Ovary (tissue), 9 donors: ENCODE results near the gene SORBS1. TPM values are rescaled to one million over a fixed set of nuclear protein-coding genes. Genes with fewer than 3 reads are reported as not detected.

Source experiments
- DNase-seq, 5 donors: peaks; one replicate each; pipeline ENCODE4 v3.0.0-alpha.2; 2019 to 2020
- H3K27ac ChIP-seq, 2 donors: fragments of 200-600 bp; one replicate each; pipeline versions ENCODE4 v1.5.1 to v1.8.0; 2019 to 2022
- H3K27me3 ChIP-seq: fragments of 200-600 bp; one replicate; pipeline ENCODE4 v1.8.0; 2022
- H3K36me3 ChIP-seq: fragments of 200-600 bp; sonication (generic); one replicate; pipeline ENCODE4 v1.5.1; 2019
- H3K4me1 ChIP-seq: one replicate; pipeline ENCODE4 v1.8.1; 2013; ENCODE audit warnings: mild to moderate bottlenecking, moderate library complexity; ENCODE audit not compliant: insufficient read depth
- H3K4me3 ChIP-seq: fragments of 200-600 bp; sonication (generic); one replicate; pipeline ENCODE4 v1.5.1; 2017
- H3K9me3 ChIP-seq, 2 donors: fragments of 200-600 bp in 1 of 2; sonication (generic) in 1 of 2; one replicate each; pipeline versions ENCODE4 v1.5.1 to v1.8.1; 2013 to 2019; ENCODE audit warnings: mild to moderate bottlenecking in 1 of 2, moderate library complexity in 1 of 2
- CTCF ChIP-seq, 3 donors: fragments of 450-650 bp in 2 of 3; fragments of 200-600 bp in 1 of 3; IDR thresholded peaks; one replicate each; pipeline versions ENCODE4 v1.5.1 to v1.8.0; 2016 to 2022; ENCODE audit warnings: antibody characterized with exemption in 3 of 3, mild to moderate bottlenecking in 1 of 3
- EP300 ChIP-seq: sonication (generic); formaldehyde crosslinking; IDR thresholded peaks from one replicate; pipeline ENCODE4 v1.6.1; 2017; ENCODE audit warnings: antibody characterized with exemption
- POLR2A ChIP-seq: fragments of 450-650 bp; IDR thresholded peaks from one replicate; pipeline ENCODE4 v1.6.1; 2017; ENCODE audit warnings: antibody characterized with exemption, mild to moderate bottlenecking, moderate library complexity
- WGBS, 3 donors: extraction: QIAGEN DNeasy Blood & Tissue Kit in 1 of 3; methylation state at CpG; one replicate each; pipeline versions ENCODE4 v1.1.5 to v1.1.7; 2013 to 2017; 5-methylcytosine and 5-hydroxymethylcytosine counted together
- intact Hi-C, 4 donors: fragments of 100-400 bp; cut with DNase I; formaldehyde crosslinking; loops; one replicate each; pipeline versions ENCODE4 v1.11.0 to v1.15.1; 2022 to 2023
- polyA plus RNA-seq, 2 donors: library from polyadenylated mRNA; stranded (reverse); fragments of 200-250 nt in 1 of 2; fragments of 350-450 nt in 1 of 2; fragmentation: Illumina TruSeq in 1 of 2; extraction: RNeasy Lipid Tissue Mini Kit (QIAGEN cat#74804) in 1 of 2; gene quantifications; one replicate each; pipeline ENCODE4 v1.2.3, GENCODE V29; 2013 to 2014
- total RNA-seq, 7 donors: library from RNA; depleted of rRNA in 2 of 7; stranded (reverse); fragments of >200 nt in 2 of 7; fragmentation: NEBNext Ultra II Directional in 3 of 7; extraction: Animal tissue kit (Norgen Biotek cat#: 25700) in 3 of 7; gene quantifications; one replicate each; pipeline versions ENCODE4 v1.1.0 to v1.2.4, GENCODE V29; 2016 to 2023
- donor health status: DM: no; HTN: no; CAD: no; lungs with moderate emphysema.
- donor health status: DM: no; HTN: no; CAD: no.
- donor health status: Bipolar disorder and iron deficiency.
- donor health status: DM: yes; HTN: yes; CAD: no.
- donor health status: DM: no; HTN: no; CAD: no.
- donor health status: DM: yes; HTN: yes; CAD: no.

SORBS1 gene
- total and polyA plus RNA-seq, 9 donors: 10.7 to 156 (median 20.0) TPM

GRCh38 chr10:95572131-95572820, 11.1 kb upstream of the SORBS1 start:
- 17 to 28% (median 24%) methylated on average over 7 of the region's 7 CpGs for WGBS, 3 donors
- Histone ChIP-seq H3K27me3 (no peaks in the 10 kb centered on the region), H3K4me3 (no peak overlapping the region), H3K36me3 (no peaks in the 10 kb centered on the region), H3K4me1 (no peaks in the 10 kb centered on the region), H3K27ac (no peak overlapping the region), H3K9me3 (no peaks in the 10 kb centered on the region)
- intact Hi-C loops: no loop called here
- DNase-seq: no peak
- TF ChIP-seq POLR2A (no peak), CTCF (IDR thresholded peaks at IDR 0.05) (no peak), EP300 (no peak)

- H3K4me1 ChIP-seq: no peaks in the 10 kb centered on the region
- no peak for DNase-seq
- no peak overlapping the region for H3K27ac ChIP-seq
- TF ChIP-seq POLR2A (no peak), CTCF (IDR thresholded peaks at IDR 0.05) (no peak)
- no peaks in the 10 kb centered on the region for H3K27me3 ChIP-seq
- H3K36me3 ChIP-seq: no peaks in the 10 kb centered on the region
- H3K9me3 ChIP-seq: no peaks in the 10 kb centered on the region
- 79 to 85% (median 82%) methylated on average over 4 of the region's 4 CpGs for WGBS, 3 donors
- H3K4me3 ChIP-seq: no peak overlapping the region
- intact Hi-C loops: no loop called here
These were observed 10.2 kb upstream of the SORBS1 start for GRCh38 chr10:95571390-95571789.

- Histone ChIP-seq H3K27me3 (no peaks in the 10 kb centered on the region), H3K27ac (no peak overlapping the region)
- intact Hi-C loops: no loop called here
These were observed 8.2 kb upstream of the SORBS1 start for GRCh38 chr10:95569368-95569767.

DNA sequence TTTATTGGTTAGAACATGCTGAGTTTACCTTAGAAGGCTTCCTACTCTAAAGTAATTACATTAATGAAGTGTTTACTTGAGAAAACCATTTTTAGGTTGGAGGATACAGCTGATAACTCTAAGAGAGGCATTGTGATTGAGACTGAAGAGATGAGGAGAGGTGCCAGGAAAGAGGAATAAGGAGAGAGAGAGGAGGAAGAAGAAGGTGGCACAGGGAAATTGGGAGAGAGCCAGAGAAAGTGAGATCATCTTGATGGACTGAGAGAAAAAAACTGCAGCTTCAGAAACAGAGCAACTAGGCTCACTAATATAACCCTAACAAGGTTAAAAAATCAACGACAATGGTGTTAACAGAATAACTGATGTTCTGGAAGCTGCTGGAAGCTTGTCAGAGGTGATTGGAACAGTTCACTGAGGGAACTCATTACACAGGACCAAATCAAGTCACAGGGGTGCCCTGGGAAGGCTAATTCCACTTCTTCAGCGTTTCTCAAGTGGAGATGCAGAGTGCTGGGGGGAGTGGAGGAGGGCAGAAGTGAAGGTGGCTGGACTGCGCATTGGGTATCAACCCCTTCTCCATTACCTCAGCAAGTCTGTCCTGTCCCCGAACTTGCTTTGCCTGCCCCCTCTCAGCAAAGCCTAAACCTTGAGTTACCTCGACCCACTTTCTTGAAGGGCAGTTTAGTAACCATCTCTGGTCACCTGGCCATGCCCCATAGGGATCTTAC, 6.9 kb upstream of the SORBS1 start:
- H3K4me3 ChIP-seq: no peak overlapping the region
- no peak for DNase-seq
- H3K27me3 ChIP-seq: no peaks in the 10 kb centered on the region
- TF ChIP-seq EP300: no peak
- H3K27ac ChIP-seq: no peak overlapping the region
- H3K9me3 ChIP-seq: no peaks in the 10 kb centered on the region
- WGBS, 3 donors: 72 to 84% (median 79%) methylated on average over 5 of the region's 5 CpGs
- H3K36me3 ChIP-seq: no peaks in the 10 kb centered on the region
- intact Hi-C loops: no loop called here
- H3K4me1 ChIP-seq: no peaks in the 10 kb centered on the region

More at GRCh38 chr10:95569368-95569767, 8.2 kb upstream of the SORBS1 start:
- Histone ChIP-seq H3K4me1 (no peaks in the 10 kb centered on the region), H3K9me3 (no peaks in the 10 kb centered on the region), H3K4me3 (no peak overlapping the region), H3K36me3 (no peaks in the 10 kb centered on the region)
- no peak for DNase-seq
- TF ChIP-seq CTCF (IDR thresholded peaks at IDR 0.05): no peak

DNA sequence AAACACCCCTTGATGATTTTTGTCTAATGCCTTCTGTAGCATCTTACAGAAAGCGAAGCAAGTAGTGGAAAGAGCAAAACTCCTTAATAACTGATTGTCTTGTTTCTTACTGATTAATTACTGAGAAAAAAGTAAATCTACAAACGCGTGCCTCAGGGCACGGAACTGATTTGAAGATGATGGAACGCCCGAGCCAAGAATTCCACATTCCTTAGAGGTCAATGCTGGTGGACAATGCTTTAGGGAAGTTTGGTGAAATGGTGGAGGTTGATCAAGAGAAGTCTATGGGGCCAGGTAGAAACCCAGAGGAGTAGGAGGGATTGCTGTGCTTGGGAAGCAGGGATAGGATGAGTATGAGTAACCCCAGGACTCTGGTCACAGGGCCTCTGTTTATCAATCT, 5.0 kb upstream of the SORBS1 start:
- Histone ChIP-seq H3K27me3 (no peaks in the 10 kb centered on the region), H3K4me1 (no peaks in the 10 kb centered on the region), H3K27ac (no peak overlapping the region), H3K36me3 (no peaks in the 10 kb centered on the region), H3K4me3 (no peak overlapping the region), H3K9me3 (no peaks in the 10 kb centered on the region)
- intact Hi-C loops: no loop called here
- TF ChIP-seq EP300 (no peak), CTCF (IDR thresholded peaks at IDR 0.05) (no peak), POLR2A (no peak)
- DNase-seq: no peak
- 84 to 91% (median 89%) methylated on average over 6 of the region's 6 CpGs for WGBS, 3 donors
